ENCODE results near the gene DDX6.

DNA sequence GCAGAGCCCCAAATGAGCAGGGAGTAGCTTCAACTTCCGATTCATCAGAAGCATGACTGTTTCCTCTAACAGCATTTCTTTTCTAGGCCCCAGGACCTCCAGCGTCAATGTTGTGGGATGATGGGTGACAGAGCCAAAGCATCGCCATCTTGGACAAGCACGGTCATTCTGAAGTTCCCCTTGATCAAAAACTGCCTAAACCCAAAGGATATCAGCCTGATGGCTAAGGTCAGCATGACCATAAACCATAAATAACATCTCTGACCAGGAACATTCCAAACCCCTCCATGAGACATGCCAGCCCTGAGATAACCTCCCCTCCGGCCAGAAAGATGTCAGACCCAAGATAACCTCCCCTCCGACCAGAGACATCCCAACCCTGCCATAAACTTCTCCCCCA lies 82.7 kb downstream of the DDX6 start:
- TF ChIP-seq, protein P1, sequence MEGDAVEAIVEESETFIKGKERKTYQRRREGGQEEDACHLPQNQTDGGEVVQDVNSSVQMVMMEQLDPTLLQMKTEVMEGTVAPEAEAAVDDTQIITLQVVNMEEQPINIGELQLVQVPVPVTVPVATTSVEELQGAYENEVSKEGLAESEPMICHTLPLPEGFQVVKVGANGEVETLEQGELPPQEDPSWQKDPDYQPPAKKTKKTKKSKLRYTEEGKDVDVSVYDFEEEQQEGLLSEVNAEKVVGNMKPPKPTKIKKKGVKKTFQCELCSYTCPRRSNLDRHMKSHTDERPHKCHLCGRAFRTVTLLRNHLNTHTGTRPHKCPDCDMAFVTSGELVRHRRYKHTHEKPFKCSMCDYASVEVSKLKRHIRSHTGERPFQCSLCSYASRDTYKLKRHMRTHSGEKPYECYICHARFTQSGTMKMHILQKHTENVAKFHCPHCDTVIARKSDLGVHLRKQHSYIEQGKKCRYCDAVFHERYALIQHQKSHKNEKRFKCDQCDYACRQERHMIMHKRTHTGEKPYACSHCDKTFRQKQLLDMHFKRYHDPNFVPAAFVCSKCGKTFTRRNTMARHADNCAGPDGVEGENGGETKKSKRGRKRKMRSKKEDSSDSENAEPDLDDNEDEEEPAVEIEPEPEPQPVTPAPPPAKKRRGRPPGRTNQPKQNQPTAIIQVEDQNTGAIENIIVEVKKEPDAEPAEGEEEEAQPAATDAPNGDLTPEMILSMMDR (IDR thresholded peaks at IDR 0.05): no peak
- TF ChIP-seq POLR2A (IDR thresholded peaks at IDR 0.05): no peak

All from thyroid gland (tissue), 4 donors.